Endodermal cell (in vitro differentiated cells): Measurements from ENCODE around the gene WSB1. TPM values are rescaled to one million over a fixed set of nuclear protein-coding genes. Genes with fewer than 3 reads are reported as not detected.

Experiments used
- DNase-seq: peaks from one replicate; pipeline ENCODE4 v3.0.0-alpha.2; 2017
- H3K27ac ChIP-seq: 2 replicates; pipeline ENCODE4 v1.5.1; 2013; ENCODE audit warnings: mild to moderate bottlenecking, low read depth, low read length, moderate library complexity
- H3K27me3 ChIP-seq: 2 replicates; pipeline ENCODE4 v1.6.1; 2013; ENCODE audit warnings: mild to moderate bottlenecking, low read length, moderate library complexity; ENCODE audit not compliant: insufficient read depth, control insufficient read depth, poor library complexity, severe bottlenecking
- H3K36me3 ChIP-seq: 2 replicates; pipeline ENCODE4 v1.7.0; 2013; ENCODE audit warnings: mild to moderate bottlenecking, low read length, moderate library complexity; ENCODE audit not compliant: control insufficient read depth, insufficient read depth
- H3K4me1 ChIP-seq: one replicate; pipeline ENCODE4 v1.7.0; 2013; ENCODE audit warnings: low read length; ENCODE audit not compliant: control insufficient read depth, insufficient read depth
- H3K4me3 ChIP-seq: 2 replicates; pipeline ENCODE4 v1.5.1; 2013; ENCODE audit warnings: mild to moderate bottlenecking, low read length, moderate library complexity
- H3K9ac ChIP-seq: 2 replicates; pipeline ENCODE4 v1.6.1; 2013; ENCODE audit warnings: mild to moderate bottlenecking, low read length, moderate library complexity; ENCODE audit not compliant: poor library complexity, severe bottlenecking; ENCODE audit errors: extremely low read depth
- H3K9me3 ChIP-seq: 2 replicates; pipeline ENCODE4 v1.6.1; 2013; ENCODE audit warnings: mild to moderate bottlenecking, low read length, moderate library complexity; ENCODE audit not compliant: control insufficient read depth
- H3K27ac Mint-ChIP-seq: 2 replicates; pipeline ENCODE4 v1.8.0; 2020; ENCODE audit warnings: mixed read lengths
- H3K27me3 Mint-ChIP-seq: 2 replicates; pipeline ENCODE4 v1.8.0; 2021; ENCODE audit warnings: mild to moderate bottlenecking, mixed read lengths; ENCODE audit not compliant: insufficient read depth
- H3K36me3 Mint-ChIP-seq: 2 replicates; pipeline ENCODE4 v1.8.0; 2020; ENCODE audit warnings: low read depth, mixed read lengths
- H3K4me1 Mint-ChIP-seq: 2 replicates; pipeline ENCODE4 v1.8.0; 2020; ENCODE audit warnings: mixed read lengths
- H3K4me3 Mint-ChIP-seq: 2 replicates; pipeline ENCODE4 v1.8.0; 2020; ENCODE audit warnings: mild to moderate bottlenecking, moderate library complexity, mixed read lengths
- H3K9me3 Mint-ChIP-seq: 2 replicates; pipeline ENCODE4 v1.8.0; 2020; ENCODE audit warnings: mild to moderate bottlenecking, mixed read lengths
- WGBS, 2 experiments: methylation state at CpG; one replicate each; pipeline versions ENCODE4 v1.1.5 to v1.1.7; 2013; ENCODE audit warnings: missing lambda C conversion rate in 2 of 2, mixed read lengths in 1 of 2; ENCODE audit not compliant: insufficient coverage in 1 of 2, insufficient read length in 1 of 2; 5-methylcytosine and 5-hydroxymethylcytosine counted together
- microRNA-seq: library from miRNA; unstranded; fragments of <30 nt; microRNA quantifications from one replicate; pipeline ENCODE4 v1.2.0, GENCODE V29; 2020; ENCODE audit warnings: borderline microRNAs expressed
- total RNA-seq, 2 donors: library from RNA; stranded (reverse); fragmentation: NEBNext Ultra II Directional in 1 of 2; extraction: Animal tissue kit (Norgen Biotek cat#: 25700) in 1 of 2; gene quantifications; 2 replicates in 1 of 2; 3 replicates in 1 of 2; pipeline ENCODE4 v1.2.1, GENCODE V29; 2021
- TF ChIP-seq, protein P1 (sequence below): fragments of 200-600 bp; sonication (generic); conservative IDR thresholded peaks from 2 replicates; pipeline ENCODE4 v1.5.0; 2021; ENCODE audit warnings: antibody characterized with exemption, mild to moderate bottlenecking

WSB1 gene
- total RNA-seq, 2 donors from 2014 or later, result 236 to 270 TPM

DNA sequence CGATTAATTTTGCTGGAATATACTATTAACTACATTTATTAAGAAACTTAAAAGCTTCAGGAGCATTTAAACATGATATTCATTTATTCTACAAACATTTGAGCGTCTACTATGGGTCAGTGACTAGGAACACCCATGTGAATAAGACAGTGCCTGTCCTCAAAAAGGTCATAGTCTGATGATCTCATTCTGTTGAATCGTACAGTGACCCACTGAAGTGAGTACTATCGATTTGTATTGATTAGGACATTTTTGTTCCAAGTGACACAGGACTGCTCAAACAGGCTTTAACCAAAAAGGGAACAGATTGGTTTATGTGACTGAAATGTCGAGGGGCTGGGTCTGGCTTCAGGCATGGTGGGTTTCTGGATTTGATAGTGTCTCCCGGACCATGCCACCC lies 68.6 kb downstream of the WSB1 start:
- no peaks in the 10 kb centered on the region for H3K4me1 ChIP-seq
- H3K9me3 Mint-ChIP-seq, result no peaks in the 10 kb centered on the region
- DNase-seq, result no peak
- WGBS, 2 experiments, result 69 to 72% methylated on average over 4 to 5 of the region's 6 CpGs
- H3K36me3 Mint-ChIP-seq, result no peaks in the 10 kb centered on the region
- H3K27ac Mint-ChIP-seq, result no peak overlapping the region
- H3K9ac ChIP-seq, result no peak overlapping the region
- no peaks in the 10 kb centered on the region for H3K27me3 Mint-ChIP-seq
- H3K27ac ChIP-seq, result no peak overlapping the region
- no peaks in the 10 kb centered on the region for H3K4me1 Mint-ChIP-seq
- no peaks in the 10 kb centered on the region for H3K36me3 ChIP-seq
- TF ChIP-seq, protein P1, sequence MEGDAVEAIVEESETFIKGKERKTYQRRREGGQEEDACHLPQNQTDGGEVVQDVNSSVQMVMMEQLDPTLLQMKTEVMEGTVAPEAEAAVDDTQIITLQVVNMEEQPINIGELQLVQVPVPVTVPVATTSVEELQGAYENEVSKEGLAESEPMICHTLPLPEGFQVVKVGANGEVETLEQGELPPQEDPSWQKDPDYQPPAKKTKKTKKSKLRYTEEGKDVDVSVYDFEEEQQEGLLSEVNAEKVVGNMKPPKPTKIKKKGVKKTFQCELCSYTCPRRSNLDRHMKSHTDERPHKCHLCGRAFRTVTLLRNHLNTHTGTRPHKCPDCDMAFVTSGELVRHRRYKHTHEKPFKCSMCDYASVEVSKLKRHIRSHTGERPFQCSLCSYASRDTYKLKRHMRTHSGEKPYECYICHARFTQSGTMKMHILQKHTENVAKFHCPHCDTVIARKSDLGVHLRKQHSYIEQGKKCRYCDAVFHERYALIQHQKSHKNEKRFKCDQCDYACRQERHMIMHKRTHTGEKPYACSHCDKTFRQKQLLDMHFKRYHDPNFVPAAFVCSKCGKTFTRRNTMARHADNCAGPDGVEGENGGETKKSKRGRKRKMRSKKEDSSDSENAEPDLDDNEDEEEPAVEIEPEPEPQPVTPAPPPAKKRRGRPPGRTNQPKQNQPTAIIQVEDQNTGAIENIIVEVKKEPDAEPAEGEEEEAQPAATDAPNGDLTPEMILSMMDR, result no peak
- no peaks in the 10 kb centered on the region for H3K27me3 ChIP-seq
- H3K9me3 ChIP-seq, result no peaks in the 10 kb centered on the region
- H3K4me3 Mint-ChIP-seq, result no peak overlapping the region
- H3K4me3 ChIP-seq, result no peak overlapping the region

- Mint-ChIP-seq H3K27ac (no peak overlapping the region), H3K27me3 (no peaks in the 10 kb centered on the region), H3K4me1 (no peaks in the 10 kb centered on the region), H3K36me3 (no peaks in the 10 kb centered on the region), H3K4me3 (no peak overlapping the region), H3K9me3 (no peaks in the 10 kb centered on the region)
- Histone ChIP-seq H3K27me3 (no peaks in the 10 kb centered on the region), H3K4me3 (no peak overlapping the region), H3K9ac (no peak overlapping the region), H3K27ac (no peak overlapping the region), H3K4me1 (no peaks in the 10 kb centered on the region), H3K9me3 (no peaks in the 10 kb centered on the region), H3K36me3 (no peaks in the 10 kb centered on the region)
- TF ChIP-seq, protein P1, result no peak
- no peak for DNase-seq
- 72% methylated on average over 5 of the region's 7 CpGs; no CpG with 5 or more reads in 1 of the 2 experiments for WGBS, 2 experiments
These were observed 69.0 kb downstream of the WSB1 start for GRCh38 chr17:27362909-27363308.

GRCh38 chr17:27363326-27363725 lies 69.4 kb downstream of the WSB1 start:
- no peaks in the 10 kb centered on the region for H3K4me1 ChIP-seq

More at GRCh38 chr17:27363326-27363725, 69.4 kb downstream of the WSB1 start:
- Mint-ChIP-seq H3K27ac (no peak overlapping the region), H3K27me3 (no peaks in the 10 kb centered on the region), H3K4me3 (no peak overlapping the region), H3K4me1 (no peaks in the 10 kb centered on the region), H3K36me3 (no peaks in the 10 kb centered on the region), H3K9me3 (no peaks in the 10 kb centered on the region)
- Histone ChIP-seq H3K27me3 (no peaks in the 10 kb centered on the region), H3K9me3 (no peaks in the 10 kb centered on the region), H3K9ac (no peak overlapping the region), H3K27ac (no peak overlapping the region), H3K4me3 (no peak overlapping the region), H3K36me3 (no peaks in the 10 kb centered on the region)
- 83 to 100% methylated on average over 1 to 2 of the region's 3 CpGs for WGBS, 2 experiments
- TF ChIP-seq, protein P1, result no peak
- no peak for DNase-seq

Small RNAs within 50 kb of the gene (microRNA-seq; reads per million reads assigned to microRNA genes)
- not detected for gene MIR4522

Other genes starting within 250 kb of the WSB1 start
- 10 to 100 TPM; 33.7 to 46.3 TPM for gene KSR1, start 162.3 kb downstream of the WSB1 start, total RNA-seq